Fibroblast of pulmonary artery (primary cell): Measurements from ENCODE around the gene KIAA0232.

Experiments used
- DNase-seq: peaks from one replicate; pipeline ENCODE4 v3.0.0-alpha.2; 2010; ENCODE audit warnings: low read depth
- H3K4me3 ChIP-seq: replicated peaks from 2 replicates; pipeline ENCODE4 v1.5.1; 2011; ENCODE audit warnings: low read depth, mild to moderate bottlenecking, control low read depth, low read length, moderate library complexity
- TF ChIP-seq, protein P1 (sequence below): IDR thresholded peaks from 2 replicates; pipeline ENCODE4 v1.5.1; 2011; ENCODE audit warnings: mild to moderate bottlenecking, control low read depth, low read length, inconsistent platforms; ENCODE audit errors: missing control alignments

Gene KIAA0232

GRCh38 chr4:6851431-6851830 is 68.9 kb downstream of the KIAA0232 start:
- TF ChIP-seq, protein P1, sequence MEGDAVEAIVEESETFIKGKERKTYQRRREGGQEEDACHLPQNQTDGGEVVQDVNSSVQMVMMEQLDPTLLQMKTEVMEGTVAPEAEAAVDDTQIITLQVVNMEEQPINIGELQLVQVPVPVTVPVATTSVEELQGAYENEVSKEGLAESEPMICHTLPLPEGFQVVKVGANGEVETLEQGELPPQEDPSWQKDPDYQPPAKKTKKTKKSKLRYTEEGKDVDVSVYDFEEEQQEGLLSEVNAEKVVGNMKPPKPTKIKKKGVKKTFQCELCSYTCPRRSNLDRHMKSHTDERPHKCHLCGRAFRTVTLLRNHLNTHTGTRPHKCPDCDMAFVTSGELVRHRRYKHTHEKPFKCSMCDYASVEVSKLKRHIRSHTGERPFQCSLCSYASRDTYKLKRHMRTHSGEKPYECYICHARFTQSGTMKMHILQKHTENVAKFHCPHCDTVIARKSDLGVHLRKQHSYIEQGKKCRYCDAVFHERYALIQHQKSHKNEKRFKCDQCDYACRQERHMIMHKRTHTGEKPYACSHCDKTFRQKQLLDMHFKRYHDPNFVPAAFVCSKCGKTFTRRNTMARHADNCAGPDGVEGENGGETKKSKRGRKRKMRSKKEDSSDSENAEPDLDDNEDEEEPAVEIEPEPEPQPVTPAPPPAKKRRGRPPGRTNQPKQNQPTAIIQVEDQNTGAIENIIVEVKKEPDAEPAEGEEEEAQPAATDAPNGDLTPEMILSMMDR, result no peak
- DNase-seq, result no peak
- H3K4me3 ChIP-seq, result no peak overlapping the region

DNA sequence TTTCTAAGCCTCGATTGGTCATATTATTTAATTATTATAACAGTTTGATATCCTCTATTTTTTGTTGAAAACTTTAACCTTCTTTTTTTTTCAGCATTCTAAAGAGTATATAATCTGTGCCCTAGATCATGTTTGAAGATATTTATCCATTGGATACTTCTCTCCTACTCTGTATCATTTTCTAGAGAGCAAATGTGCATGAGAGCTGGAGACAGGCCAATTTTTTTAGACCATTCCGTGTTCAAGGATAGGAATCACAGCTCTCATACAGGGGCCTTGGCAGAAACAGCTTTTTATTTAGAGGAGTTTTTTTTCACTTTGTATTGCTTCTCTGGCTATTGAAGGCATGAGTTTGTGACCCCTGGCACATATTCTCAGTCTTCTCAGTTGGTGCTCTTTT is 69.4 kb downstream of the KIAA0232 start:
- no peak for DNase-seq
- no peak overlapping the region for H3K4me3 ChIP-seq
- TF ChIP-seq, protein P1, result no peak

DNA sequence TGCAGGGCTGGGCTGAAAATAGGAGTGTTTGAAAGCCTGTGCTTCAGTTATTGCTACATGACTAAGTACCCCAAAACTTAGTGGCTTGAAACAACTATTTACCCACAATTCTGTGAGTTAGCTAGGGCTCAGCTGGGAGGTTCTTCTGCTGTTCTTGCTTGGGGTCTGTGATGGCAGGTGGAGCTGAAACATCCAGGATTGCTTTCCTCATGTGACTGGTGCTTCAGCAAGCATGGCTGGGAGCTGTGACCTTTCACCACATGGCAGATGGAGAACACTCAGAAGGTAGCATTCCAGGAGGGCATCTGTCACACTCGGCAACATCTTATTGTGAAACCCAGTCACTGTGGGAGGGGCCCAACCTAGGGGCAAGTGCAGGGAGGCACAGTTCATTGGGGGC is 70.1 kb downstream of the KIAA0232 start:
- no peak overlapping the region for H3K4me3 ChIP-seq
- no peak for DNase-seq
- TF ChIP-seq, protein P1, result no peak

- TF ChIP-seq, protein P1, result no peak
- no peak overlapping the region for H3K4me3 ChIP-seq
- DNase-seq, result no peak
Observed at GRCh38 chr4:6854098-6854744, 71.7 kb downstream of the KIAA0232 start.

DNA sequence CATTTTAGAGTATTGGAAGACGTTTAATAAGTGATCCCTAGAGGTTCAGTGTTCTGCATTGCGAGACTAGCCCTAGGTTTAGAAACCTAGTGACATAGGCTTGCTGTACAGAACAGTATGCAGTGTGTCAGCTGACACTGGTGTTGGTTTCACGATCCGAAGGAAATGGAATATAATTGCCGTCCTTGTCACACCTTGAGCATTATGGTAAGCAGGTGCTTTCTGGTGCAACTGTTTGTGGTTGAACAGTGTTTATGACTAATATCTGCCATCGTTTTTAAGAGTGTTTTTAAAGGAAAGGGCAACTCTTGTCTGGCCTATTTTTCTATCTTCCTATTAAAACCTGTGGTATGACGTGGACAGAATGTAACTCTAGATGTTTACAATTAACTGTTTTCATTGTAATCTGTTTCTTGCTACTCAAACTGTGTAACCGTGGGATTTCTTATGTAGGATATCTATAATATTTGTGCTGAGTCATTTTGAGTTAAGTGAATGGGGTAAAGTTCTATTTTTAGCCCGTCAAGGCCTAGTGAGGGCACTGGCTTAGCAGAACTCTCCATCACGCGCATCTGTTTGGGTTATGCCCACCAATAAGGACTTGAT is 73.3 kb downstream of the KIAA0232 start:
- DNase-seq, result peak; percentile 71
- TF ChIP-seq, protein P1, result no peak
- H3K4me3 ChIP-seq, result no peak overlapping the region

- H3K4me3 ChIP-seq, result no peak overlapping the region
- no peak for DNase-seq
- TF ChIP-seq, protein P1, result no peak
Observed at GRCh38 chr4:6856391-6856790, 73.9 kb downstream of the KIAA0232 start.
